IPS-18a (cell line): Measurements from ENCODE around the gene MOGAT3.

Source experiments
- H3K27ac ChIP-seq: one replicate; pipeline ENCODE4 v1.5.1; 2013; ENCODE audit warnings: low read length
- H3K27me3 ChIP-seq: one replicate; pipeline ENCODE4 v1.6.1; 2013; ENCODE audit warnings: mild to moderate bottlenecking, low read length; ENCODE audit not compliant: control insufficient read depth, insufficient read depth
- H3K36me3 ChIP-seq: one replicate; pipeline ENCODE4 v1.6.1; 2013; ENCODE audit warnings: low read depth, low read length; ENCODE audit not compliant: control insufficient read depth
- H3K4me1 ChIP-seq: one replicate; pipeline ENCODE4 v1.6.1; 2013; ENCODE audit warnings: low read depth, low read length; ENCODE audit not compliant: control insufficient read depth
- H3K4me3 ChIP-seq: one replicate; pipeline ENCODE4 v1.5.1; 2013; ENCODE audit warnings: low read length
- H3K9ac ChIP-seq: one replicate; pipeline ENCODE4 v1.6.1; 2013; ENCODE audit warnings: mild to moderate bottlenecking, low read length, moderate library complexity
- H3K9me3 ChIP-seq: one replicate; pipeline ENCODE4 v1.6.1; 2013; ENCODE audit warnings: low read depth, low read length; ENCODE audit not compliant: control insufficient read depth

The MOGAT3 gene

DNA sequence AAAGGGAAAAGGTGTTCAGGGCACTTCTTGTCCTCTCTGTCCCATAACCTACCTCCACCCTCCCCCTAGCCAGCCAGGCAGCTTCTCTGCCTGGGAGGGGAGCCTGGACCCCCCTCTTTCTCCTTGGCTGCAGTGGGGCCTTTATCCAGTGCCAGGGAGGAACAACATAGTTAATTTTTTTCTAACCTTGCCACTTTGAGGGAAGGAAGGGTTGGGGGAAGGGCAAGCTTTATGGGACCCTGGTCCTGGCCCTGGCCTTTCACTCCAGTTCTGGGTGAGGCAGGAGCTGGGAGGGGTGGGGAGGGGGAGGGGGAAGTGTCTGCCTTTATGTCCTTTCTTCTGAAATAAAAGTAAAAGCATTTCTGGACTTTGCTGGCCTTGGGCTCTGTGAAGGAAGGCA is 39.9 kb downstream of the MOGAT3 start:
- Histone ChIP-seq H3K27me3 (peaks cover 37% of the 10 kb centered on the region), H3K4me1 (peaks cover 30% of the 10 kb centered on the region), H3K27ac (no peak overlapping the region), H3K9me3 (no peaks in the 10 kb centered on the region), H3K9ac (no peak overlapping the region), H3K36me3 (no peaks in the 10 kb centered on the region), H3K4me3 (no peak overlapping the region)

- Histone ChIP-seq H3K27ac (no peak overlapping the region), H3K9me3 (no peaks in the 10 kb centered on the region), H3K9ac (no peak overlapping the region), H3K4me1 (peaks cover 32% of the 10 kb centered on the region), H3K27me3 (peaks cover 29% of the 10 kb centered on the region), H3K36me3 (no peaks in the 10 kb centered on the region), H3K4me3 (no peak overlapping the region)
Measured at GRCh38 chr7:101159696-101160674, 40.9 kb downstream of the MOGAT3 start.

DNA sequence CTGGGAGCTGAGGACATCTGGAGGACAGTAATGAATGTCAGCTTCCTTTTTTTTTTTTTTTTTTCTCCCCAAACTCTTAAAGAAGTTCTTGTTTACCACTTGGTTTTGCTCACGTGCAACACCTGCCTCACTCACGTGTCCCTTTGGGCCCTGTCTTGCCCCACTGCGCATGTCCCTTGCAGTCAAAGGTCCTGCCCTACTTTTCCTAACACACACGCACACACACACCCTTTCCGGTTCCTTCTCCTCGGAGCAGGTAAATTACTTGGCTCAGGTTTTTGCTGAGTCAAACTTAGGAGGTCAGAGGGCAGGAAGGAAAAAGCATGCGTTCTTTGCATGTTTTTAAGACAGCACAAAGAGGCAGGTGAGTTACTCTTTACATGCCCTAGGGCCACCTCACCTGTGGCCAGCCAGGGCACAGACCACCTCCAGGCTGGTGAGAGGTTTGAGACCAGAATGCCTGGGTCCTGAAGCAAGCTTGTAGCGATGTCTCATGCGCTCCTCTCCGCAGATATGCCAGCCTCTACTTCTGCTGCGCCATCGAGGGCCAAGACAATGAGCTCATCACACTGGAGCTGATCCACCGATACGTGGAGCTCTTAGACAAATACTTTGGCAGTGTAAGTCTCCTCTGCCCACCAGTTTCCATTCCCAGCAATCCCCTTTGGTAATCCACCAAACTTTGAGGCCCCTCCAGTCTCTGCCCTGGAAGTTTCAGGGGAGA is 43.8 kb downstream of the MOGAT3 start:
- H3K4me3 ChIP-seq: no peak overlapping the region
- H3K9ac ChIP-seq: no peak overlapping the region
- H3K27ac ChIP-seq: no peak overlapping the region
- peaks cover 18% of the 10 kb centered on the region for H3K27me3 ChIP-seq
- peaks cover 22% of the 10 kb centered on the region for H3K4me1 ChIP-seq
- no peaks in the 10 kb centered on the region for H3K36me3 ChIP-seq
- no peaks in the 10 kb centered on the region for H3K9me3 ChIP-seq

GRCh38 chr7:101156277-101156676 is 44.6 kb downstream of the MOGAT3 start:
- Histone ChIP-seq H3K27me3 (peaks cover 10% of the 10 kb centered on the region), H3K4me1 (peaks cover 17% of the 10 kb centered on the region), H3K27ac (no peak overlapping the region), H3K4me3 (no peak overlapping the region), H3K9me3 (no peaks in the 10 kb centered on the region), H3K36me3 (no peaks in the 10 kb centered on the region), H3K9ac (no peak overlapping the region)

DNA sequence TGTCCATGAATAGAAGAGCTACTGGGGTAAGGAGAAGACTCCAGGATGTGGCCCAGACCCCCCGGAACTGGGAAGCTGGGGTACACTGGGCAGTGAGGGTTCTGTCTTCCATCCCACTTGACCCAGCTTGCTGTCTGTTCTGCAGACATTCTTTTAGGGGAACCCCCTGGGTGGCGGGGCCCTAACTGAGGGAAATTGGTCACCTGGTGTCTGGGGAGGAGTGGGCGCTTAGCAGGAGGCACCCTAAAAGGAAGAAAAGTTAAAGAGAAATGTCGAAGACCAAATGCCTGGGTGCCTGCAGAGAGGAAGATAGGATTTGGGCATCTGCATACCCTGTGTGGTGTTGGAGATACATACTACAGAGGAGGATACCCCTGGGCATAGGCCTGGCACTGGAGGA is 45.5 kb downstream of the MOGAT3 start:
- no peak overlapping the region for H3K27ac ChIP-seq
- H3K9me3 ChIP-seq: no peaks in the 10 kb centered on the region
- H3K9ac ChIP-seq: peak overlapping the region; percentile 64
- H3K27me3 ChIP-seq: peaks cover 8% of the 10 kb centered on the region
- peaks cover 13% of the 10 kb centered on the region for H3K4me1 ChIP-seq
- no peaks in the 10 kb centered on the region for H3K36me3 ChIP-seq
- H3K4me3 ChIP-seq: peak overlapping the region; percentile 82

DNA sequence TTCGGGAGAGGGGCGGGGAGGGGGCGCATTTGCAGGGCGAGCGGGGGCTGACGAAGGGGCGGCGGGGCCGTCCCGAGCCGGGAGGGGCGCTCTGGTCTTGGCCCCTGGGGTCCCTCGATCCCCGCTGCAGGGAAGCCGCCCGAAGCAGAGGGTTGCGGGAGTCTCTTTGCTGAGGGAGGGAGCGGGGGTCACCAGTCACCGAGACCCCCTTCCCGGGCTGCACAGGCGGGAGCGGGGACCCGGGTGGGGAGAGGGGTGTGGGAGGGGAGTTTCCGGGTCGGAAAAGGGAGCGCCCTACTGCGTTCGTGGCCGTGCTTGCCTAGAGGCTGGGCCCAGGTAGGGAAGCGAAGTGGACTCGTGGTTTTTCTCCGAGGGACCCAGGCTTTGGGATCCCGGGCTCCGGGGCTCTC is 46.1 kb downstream of the MOGAT3 start:
- no peaks in the 10 kb centered on the region for H3K36me3 ChIP-seq
- H3K27me3 ChIP-seq: peaks cover 8% of the 10 kb centered on the region
- H3K27ac ChIP-seq: no peak overlapping the region
- peak overlapping the region; percentile 82 for H3K4me3 ChIP-seq
- H3K9me3 ChIP-seq: no peaks in the 10 kb centered on the region
- H3K9ac ChIP-seq: peak overlapping the region; percentile 64
- H3K4me1 ChIP-seq: peaks cover 13% of the 10 kb centered on the region

DNA sequence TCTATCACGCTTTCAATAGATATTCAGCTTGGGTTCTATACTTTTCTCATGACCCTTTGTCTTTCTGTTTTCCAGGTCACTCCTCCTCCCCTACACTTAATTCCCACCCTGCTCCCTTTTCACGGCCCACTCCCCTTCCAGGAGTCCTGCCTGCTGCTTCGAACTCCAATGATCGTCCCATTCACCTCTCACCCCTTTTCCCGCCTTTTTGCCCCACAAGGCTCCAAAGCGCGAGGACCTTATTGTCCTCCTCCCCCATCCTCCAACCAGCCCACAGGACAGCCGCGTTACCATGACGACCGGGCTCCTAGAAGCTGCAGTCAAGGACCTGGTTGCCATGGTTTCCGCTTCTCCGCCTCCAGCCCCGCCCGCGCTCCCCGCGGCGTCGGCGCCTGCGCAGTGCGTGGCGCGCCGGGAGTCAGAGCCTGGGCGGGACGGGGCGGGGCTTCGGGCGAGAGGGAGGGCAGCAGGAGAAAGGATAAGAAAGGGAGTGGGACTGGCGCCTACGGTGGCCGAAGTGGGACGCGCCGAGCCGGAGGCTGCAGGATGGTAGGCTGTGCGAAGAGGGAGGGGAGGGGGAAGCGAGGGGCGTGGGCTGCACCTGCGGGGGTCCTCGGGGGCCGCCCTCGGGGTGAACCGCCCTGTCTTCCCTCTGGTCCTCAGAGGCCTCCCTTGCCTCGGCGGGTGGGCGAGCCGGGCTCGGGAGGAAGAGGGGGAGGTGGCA is 46.7 kb downstream of the MOGAT3 start, which contains the start of gene AP1S1:
Gene AP1S1, plus strand, starts transcription at position 508 of the 724 bp plus-strand sequence. Its CDS starts 39 bp downstream, at position 547.
- H3K4me3 ChIP-seq: peak within 1 kb of the TSS; percentile 82
- H3K9ac ChIP-seq: peak within 1 kb of the TSS; percentile 64
- no peaks in the 10 kb centered on the region for H3K9me3 ChIP-seq

DNA sequence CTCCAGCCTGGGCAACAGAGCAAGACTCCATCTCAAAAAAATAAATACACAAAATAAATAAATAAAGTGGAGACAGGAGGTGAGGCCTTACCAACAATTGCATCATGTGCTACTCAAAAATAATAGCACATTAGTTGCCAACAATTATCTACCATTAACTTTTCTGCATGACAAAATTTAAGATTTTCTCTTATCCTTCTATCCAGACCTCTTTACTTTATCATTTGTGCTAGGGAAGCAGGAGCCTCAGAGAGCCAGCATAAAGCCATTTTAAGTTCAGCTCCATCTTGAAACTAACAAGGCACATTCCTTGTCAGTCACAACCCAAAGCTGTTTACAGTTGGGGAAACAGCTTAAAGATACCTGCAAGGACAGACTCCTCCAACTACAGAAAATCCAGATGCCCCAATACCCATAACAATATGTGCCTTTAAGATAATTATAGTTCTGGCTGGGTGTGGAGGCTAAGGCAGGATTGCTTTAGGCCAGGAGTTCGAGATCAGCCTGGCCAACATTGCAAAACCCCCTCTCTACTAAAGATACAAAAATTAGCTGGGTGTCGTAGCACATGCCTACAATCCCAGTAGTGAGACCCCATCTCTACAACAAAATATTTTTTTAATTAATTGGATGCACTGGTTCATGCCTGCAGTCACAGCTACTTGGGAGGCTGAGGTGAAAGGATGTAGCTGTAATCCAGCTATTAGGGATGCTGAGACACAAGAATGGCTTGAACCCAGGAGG is 48.8 kb downstream of the MOGAT3 start:
- H3K4me1 ChIP-seq: peaks cover 13% of the 10 kb centered on the region

More for the DNA sequence above, 46.7 kb downstream of the MOGAT3 start, which contains the start of gene AP1S1:
- Histone ChIP-seq H3K27ac (no peak within 1 kb of the TSS), H3K4me1 (peaks cover 13% of the 10 kb centered on the region), H3K27me3 (peaks cover 8% of the 10 kb centered on the region), H3K36me3 (no peaks in the 10 kb centered on the region)

More for the DNA sequence above, 48.8 kb downstream of the MOGAT3 start:
- peaks cover 8% of the 10 kb centered on the region for H3K27me3 ChIP-seq
- no peak overlapping the region for H3K9ac ChIP-seq
- no peak overlapping the region for H3K27ac ChIP-seq
- H3K36me3 ChIP-seq: no peaks in the 10 kb centered on the region
- H3K9me3 ChIP-seq: no peaks in the 10 kb centered on the region
- H3K4me3 ChIP-seq: no peak overlapping the region
